Measurements from ENCODE around the gene SH3TC1.

Gene SH3TC1

DNA sequence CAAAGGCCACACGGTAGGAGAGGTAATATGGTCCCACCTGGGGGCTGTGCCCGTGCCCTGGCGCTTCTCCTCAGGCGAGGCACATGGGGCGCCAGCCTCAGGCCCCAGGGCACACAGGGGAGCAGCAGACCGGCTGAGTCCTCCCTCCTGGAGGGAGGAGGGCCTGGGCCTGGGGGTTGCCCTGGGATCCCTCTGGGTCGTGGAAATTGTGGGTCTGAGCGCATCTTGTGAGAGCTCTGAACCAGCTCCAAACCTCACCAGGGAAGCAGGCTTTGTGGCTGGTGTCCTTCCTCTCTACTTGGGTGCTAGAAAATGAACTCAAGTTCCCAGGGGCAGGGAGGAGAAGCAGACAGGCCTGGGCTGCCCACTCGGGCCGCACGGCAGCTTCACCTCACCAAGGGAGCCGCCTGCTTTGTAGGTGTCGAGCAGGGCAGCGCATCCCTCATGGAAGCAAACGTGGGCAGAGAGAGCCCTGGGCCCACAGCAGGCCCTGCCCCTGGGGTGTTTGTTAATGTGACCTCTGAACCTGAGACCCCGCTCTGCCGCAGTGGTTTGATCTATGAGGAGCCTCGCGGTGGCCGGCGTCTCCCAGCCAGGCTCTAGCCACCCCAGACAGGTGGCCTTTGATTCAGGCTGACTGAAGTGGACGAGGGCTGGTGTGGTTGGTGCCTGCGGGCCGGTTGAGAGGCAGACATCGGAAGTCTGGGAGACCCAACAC is 81.2 kb downstream of the SH3TC1 start:
- no peak for DNase-seq

DNA sequence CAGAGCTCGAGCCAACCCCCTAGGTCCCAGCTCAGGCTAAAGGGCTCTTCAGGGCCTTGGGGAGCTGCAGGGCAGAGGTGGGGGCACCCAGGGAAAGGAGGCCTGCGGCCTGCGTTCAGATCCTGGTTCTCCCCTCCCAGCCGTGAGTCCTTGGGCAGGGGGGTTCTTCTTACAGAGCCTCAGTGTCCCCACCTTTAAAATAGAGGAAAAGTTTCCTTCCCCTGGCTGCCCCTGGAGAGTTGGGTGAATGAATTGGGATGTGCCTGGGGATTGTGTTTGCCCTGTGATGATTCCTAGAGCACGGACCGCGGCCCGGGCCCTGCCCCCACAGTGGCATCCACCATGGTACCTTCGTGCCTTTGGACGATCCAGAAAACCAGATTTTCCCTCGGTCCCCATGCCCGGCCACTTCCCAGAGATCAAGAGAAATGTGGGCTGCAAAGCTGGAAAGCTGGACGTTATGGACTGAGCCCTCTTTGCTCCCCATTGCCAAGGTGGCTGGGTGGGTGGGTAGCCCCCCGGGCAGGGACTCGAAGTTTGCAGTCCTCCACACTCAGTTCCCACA is 81.9 kb downstream of the SH3TC1 start:
- no peak for DNase-seq

DNA sequence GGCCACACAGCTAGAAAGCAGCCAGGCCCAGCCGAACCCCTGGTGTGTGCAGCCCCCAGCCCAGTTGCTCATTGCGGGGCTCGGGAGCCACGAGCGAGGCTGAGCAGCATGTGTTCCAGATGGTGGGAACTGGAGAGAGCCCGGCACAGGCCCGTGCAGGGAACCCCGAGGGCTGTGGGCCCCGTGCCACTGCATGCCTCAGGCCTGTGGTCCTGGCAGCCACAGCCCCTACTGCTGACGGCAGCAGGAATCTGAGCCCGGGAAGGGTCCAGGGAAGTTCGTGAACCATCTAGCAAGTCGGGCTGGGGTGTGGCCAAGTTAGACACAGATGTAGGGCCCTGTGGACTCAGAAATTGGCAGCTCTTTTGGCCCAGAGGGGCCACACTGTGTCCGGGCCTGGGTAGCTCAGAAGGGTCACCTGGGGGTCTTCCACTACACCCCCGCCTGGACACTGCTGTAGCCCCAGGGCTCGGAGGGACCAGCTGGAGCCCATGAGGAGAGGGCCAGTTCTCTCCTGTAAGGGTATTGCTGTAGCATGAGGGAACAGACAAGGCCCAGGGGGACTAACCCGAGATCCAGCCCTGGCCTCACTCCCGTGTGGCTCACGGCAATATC is 82.5 kb downstream of the SH3TC1 start:
- DNase-seq, result no peak

DNA sequence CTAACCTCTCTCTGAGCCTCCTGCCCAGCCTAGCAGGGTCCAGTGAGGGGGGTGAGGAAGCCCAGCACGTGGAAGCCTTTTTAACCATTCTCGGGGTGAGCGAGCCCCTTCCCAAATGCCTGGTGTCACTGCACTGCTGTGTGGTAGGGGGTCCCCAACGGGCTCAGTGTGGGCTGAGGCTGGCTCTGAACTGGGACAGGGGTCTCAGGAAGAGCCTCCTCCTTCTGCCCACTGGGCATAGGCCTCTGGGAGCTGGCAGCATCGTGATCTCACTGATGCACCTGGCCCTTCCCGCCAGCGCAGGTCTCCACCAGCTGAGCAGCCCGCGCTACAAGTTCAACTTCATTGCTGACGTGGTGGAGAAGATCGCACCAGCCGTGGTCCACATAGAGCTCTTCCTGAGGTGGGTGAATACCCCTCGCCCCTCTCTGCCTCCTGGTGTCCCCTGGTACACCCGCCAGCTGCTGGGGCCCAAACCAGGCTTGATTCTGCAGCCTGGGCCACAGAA is 83.1 kb downstream of the SH3TC1 start:
- DNase-seq, result no peak

DNA sequence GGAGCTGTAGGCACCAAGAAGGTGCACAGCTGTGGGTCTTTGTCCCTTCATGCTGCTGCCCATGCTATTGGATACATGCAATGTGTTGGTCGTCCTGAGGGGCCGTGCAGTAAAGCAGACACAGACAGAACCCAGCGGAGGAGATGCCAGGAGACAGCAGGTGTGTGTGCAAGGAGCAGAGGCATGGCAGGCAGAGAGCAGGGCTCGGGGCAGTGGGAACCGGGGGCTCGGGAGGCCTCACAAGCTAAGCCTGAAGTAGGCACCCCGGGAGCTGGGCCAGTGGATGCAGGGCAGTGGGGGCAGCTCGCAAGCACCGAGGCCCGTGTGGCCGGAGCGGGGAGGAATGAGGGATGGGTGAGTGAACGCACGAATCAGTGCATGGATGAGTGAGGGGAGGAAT is 83.7 kb downstream of the SH3TC1 start:
- no peak for DNase-seq

DNA sequence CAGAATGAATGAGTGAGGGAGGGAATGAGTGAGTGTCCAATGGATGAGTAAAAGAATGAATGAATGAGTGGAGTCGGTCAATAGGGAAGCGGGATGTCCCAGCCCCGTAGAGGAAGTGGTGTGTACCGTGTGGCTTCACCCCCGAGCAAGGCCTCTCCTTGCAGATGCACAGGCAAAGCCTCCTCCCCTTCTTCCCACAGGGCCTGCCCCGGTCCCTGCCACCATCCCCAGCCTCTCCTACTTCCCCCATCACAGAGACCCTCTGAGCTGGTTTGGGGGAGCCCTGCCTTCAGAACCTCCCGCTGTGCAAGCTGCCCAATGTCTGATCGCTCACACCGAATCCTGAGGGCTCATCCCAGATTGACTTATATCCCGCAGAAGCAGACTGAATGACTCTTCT is 84.1 kb downstream of the SH3TC1 start:
- DNase-seq, result no peak

DNA sequence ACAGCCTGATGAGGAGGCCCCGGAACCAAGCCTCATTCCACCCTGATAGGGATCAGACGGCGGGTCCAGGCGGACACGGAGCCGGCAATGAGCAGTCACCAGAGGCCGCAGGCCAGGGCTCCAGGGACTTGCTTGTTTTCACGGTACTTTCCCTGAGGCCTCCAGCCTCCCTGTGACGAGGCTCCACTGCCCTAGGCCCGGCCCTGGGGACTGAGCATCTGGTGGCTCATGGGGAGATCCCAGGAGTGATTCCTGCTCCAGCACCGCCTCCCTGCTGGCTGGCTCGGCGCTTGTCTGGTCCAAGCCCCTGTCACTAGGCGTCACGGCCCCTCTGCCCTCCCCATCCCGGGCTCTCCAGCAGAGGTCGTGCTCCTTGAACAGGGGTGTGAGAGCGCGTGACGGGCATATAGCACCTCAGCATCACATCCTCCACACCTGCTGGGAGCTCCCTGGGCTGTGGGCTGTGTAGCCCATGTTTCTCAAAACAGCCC is 84.6 kb downstream of the SH3TC1 start:
- DNase-seq, result no peak

DNA sequence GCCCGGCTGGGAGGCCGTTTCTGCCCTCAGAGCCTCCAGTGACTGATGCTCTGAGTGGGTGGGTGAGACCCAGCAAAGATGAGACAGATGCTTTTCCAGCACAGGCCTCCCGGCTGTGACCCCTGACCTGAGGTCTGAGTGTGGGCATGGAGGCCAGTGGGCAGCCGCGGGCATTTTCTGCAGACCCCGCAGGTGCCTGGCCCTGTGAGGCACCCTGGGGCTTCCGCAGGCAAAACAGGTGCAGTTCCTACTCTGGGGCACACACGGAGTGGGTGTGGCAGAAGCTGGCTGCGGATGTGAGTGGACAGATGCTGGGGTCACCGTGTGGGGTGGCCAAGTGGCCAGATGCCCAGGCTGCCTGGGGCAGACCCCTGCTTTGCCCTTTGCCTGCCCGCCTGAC is 85.3 kb downstream of the SH3TC1 start:
- no peak for DNase-seq

DNA sequence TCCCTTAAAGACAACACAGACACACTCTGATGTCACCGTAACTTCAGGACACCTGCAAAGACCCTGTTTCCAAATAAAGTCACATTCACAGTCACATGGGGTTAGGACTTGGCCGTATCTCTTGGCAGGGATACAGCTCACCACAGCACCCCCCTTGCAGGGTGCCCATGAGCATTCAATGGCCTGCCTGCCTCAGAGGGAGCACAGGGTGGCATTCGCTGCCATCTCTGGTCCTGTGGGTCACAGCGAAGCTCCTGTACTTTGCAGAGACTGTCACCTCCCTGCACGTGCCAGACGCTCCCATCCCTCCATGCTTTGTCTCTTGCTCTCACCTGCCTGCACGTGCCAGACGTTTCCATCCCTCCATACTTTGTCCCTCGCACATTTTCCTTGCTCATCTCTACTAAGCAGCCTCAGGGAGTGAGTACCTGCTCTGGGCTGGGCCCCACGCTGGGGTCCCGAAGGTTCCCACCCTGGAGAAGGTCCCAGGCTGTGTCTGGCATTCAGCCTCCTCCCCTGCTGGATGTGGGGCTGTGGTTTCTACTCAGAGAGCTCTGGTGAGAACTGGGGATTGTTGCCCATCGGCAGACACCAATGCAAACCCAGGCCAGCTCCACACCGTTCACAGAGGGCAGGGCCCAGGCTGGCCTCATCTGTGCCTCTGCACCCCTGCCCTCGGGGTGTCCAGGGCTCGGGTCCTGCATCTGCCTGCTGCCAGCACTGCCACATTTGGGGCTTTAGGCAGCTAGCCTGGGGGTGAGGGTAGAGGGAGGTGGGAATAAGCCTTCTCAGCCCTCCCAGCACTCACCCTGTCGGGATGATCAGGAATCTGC is 86.3 kb downstream of the SH3TC1 start:
- DNase-seq, result no peak

DNA sequence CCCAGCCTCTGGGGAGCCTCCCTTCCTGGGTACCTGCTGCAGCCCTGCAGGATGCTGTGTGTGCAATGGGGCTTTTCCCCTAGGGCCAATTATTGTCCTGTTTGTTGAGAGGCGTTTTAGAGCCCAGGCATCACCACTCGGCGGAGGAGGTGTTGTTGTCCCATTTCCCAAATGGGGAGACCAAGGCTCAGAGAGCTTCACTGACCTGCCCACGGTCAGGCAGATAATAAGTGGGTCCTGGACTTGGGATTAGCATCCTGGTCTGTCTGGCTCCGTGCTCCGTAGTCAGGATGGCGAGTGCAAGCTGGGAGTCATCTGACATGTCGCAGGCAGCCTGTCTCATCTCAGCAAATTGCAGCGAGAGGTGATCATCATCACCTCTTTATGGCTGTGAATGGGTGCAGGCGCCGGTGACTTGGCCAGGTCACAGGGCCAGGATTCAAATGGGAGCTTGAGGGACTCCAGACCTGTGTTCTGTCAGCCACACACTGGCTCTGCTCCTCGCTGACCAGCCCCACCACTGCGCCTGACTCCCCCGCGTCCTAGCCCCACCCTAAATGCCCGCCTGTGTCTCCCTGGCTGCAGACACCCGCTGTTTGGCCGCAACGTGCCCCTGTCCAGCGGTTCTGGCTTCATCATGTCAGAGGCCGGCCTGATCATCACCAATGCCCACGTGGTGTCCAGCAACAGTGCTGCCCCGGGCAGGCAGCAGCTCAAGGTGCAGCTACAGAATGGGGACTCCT is 87.1 kb downstream of the SH3TC1 start:
- no peak for DNase-seq

DNA sequence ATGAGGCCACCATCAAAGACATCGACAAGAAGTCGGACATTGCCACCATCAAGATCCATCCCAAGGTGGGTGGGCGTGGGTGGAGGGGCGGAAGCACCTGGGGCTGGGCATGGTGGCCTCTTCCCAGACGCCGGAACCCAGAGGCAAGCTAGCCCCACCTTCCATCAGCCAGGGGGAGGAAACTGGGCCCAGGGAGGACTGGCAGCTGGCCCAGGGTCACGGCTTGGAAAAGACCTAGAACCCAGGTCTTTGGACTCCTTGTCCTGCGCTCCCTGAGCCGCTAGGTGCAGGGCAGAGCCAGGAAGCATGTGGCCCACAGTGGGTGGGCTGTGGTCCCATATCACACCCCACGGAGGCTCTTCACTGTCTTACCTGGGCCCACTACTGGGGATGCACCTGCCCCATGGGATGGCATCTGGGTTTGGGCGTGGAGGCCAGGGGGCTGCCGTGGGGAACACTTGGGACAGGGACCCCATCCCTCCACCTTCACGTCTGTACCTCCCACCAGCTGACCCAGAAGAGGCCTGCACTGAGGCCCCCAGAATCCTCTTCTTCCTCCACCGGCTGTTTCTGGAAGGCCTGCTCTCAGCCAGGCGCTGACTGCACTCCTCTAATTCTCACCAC is 87.7 kb downstream of the SH3TC1 start:
- DNase-seq, result no peak

DNA sequence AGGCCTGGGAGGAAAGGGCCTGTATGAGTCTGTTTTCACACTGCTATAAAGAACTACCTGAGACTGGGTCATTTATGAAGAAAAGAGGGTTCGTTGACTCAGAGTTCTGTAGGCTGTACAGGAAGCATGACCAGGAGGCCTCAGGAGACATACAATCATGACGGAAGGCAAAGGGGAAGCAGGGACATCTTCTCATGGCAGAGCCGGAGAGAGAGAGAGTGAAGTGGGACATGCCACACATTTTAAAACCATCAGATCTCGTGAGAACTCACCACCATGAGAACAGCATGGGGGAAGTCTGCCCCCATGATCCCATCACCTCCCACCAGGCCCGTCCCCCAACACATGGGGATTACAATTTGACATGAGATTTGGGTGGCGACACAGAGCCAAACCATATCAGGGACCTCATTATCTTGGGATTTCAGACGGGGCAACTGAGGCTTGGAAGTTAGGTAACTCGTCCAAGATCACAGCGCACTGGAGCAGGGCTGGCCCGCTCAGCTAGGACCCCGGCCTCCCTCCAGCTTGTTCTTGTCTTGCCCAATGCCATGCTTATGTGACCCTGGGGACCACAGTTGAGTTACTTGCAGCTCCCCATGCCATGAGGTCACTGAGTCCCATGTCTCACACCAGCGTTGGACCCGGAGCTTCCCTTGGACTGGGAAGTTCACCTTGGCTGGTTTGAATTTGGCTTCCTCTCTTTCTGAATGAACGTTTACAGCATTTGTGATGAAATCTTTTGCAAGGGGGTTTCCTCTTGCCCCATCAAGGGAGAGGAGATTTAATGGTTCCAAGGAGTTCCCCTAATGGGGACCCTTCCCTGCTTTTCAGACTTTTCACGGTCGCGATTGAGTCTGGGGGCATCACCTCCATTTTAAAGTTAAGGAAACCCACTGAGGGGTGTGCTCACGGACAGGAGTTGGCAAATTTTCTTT is 88.5 kb downstream of the SH3TC1 start:
- DNase-seq, result no peak

DNA sequence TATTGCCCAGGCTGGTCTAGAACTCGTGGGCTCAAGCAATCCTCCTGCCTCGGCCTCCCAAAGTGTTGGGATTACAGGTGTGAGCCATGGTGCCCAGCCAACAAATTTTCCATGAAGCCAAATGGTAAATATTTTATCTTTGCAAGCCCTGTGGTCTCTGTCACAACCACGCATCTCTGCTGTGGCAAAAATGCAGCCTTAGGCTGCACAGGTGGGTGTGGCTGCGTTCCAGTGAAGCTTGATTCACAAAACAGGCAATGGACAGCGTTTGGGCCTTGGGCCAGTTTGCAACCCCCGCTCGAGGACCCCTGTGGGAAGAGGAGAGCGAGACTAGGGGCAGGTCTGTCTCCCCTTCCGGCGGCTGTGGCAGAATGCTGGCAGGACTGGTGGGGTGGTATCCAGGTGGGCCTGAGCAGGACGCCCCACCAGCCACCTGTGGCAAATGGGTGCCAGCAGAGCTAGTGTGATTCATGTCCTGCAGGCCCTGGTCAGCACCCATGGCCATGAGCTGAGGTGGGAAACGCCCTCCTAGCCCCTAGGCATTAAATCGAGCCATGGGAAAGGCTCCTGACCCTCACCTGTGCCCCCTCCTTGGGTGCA is 90.2 kb downstream of the SH3TC1 start:
- no peak for DNase-seq

DNA sequence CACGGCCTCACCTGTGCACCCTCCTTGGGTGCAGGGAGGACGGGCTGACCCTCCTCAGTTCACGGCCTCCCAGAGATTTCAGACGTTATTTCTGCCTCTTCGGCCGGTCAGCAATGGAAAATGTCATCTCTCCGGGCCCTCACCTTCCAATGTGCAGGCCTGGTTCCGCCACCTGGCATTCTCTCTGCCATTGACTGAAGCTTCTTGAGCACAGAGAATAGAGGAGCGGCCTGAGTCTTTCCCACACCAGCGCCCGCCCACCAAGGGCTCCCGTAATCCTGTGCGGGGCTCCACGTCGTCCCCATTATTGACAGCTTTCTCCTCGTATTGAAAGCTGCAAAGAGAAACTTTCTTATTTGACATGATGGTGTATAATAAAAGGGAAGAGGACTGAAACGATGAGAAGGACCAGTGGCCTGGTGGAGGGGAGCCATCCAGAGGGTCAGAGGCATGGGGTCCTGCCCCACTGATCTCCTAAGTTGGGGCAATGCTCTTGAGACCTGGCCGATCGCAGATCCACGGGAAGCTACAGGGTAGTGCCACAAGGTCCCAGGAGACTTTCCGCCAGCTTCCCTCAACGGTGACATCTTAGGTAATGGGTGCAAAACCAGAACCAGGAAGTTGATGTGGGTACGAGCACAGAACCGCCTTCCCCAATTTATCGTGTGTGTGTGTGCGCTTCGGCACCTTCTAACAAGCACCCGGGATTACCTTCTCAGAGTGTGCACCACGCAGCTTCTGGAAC is 91.0 kb downstream of the SH3TC1 start:
- no peak for DNase-seq

DNA sequence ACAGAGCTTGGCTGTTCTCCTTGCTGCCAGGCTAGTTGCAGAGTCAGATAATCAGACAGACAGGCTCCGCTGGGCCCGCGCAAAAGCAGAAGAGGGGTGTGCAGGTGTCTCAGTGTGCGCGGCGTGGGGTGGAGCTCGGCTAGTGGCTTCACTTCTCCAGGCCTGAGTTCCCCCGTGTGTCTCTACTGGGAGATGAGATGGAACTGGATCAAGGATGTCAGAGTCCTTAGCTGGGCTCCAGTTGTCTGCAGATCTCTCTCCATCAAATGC is 91.5 kb downstream of the SH3TC1 start:
- DNase-seq, result no peak
